Epithelial cell of prostate (primary cell): Measurements from ENCODE around the gene HSD17B4.
"Not testable (repeated sequence)": the region's sequence is repeated elsewhere in the genome, so short reads cannot be mapped to it uniquely, and the experiment has no call there.

Experiments
- DNase-seq: peaks from one replicate; pipeline ENCODE4 v3.0.0-alpha.2; 2011; ENCODE audit warnings: low read depth, low spot score
- H3K27ac ChIP-seq: fragments of 450-650 bp; 2 replicates; pipeline ENCODE4 v1.5.1; 2017; ENCODE audit warnings: mild to moderate bottlenecking

The HSD17B4 gene, protein sequence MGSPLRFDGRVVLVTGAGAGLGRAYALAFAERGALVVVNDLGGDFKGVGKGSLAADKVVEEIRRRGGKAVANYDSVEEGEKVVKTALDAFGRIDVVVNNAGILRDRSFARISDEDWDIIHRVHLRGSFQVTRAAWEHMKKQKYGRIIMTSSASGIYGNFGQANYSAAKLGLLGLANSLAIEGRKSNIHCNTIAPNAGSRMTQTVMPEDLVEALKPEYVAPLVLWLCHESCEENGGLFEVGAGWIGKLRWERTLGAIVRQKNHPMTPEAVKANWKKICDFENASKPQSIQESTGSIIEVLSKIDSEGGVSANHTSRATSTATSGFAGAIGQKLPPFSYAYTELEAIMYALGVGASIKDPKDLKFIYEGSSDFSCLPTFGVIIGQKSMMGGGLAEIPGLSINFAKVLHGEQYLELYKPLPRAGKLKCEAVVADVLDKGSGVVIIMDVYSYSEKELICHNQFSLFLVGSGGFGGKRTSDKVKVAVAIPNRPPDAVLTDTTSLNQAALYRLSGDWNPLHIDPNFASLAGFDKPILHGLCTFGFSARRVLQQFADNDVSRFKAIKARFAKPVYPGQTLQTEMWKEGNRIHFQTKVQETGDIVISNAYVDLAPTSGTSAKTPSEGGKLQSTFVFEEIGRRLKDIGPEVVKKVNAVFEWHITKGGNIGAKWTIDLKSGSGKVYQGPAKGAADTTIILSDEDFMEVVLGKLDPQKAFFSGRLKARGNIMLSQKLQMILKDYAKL

DNA sequence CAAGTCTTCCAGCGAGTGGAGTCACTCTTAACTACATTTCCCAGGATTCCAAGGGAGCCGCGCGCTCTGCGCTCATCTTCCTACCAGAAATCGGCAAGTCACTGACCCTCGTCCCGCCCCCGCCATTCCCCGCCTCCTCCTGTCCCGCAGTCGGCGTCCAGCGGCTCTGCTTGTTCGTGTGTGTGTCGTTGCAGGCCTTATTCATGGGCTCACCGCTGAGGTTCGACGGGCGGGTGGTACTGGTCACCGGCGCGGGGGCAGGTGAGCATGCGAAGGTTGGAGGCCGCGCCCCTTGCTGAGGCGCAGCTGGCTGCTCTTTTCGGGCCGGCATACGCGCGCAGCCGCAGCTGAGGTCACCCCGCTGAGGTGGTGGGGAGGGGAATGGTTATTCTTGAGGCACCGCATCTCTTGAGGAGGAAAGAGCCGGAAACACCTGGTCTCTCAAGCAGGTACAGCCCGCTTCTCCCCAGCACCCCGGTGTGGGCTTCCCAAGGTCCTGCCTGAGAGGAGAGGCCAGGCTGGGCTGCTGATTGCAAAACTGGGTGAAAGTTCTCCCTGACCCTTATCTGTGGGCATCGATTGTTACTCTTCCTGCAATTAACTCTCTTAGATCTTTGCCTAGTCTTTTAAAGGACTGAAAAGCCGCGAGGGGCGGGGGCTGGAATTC is at the start of gene HSD17B4:
Gene HSD17B4, plus strand, starts transcription at position 125 of the 667 bp plus-strand sequence. Its CDS starts 79 bp downstream, at position 204.
- peak within 1 kb of the TSS; percentile 69 for H3K27ac ChIP-seq
- peak; percentile 52 for DNase-seq

DNA sequence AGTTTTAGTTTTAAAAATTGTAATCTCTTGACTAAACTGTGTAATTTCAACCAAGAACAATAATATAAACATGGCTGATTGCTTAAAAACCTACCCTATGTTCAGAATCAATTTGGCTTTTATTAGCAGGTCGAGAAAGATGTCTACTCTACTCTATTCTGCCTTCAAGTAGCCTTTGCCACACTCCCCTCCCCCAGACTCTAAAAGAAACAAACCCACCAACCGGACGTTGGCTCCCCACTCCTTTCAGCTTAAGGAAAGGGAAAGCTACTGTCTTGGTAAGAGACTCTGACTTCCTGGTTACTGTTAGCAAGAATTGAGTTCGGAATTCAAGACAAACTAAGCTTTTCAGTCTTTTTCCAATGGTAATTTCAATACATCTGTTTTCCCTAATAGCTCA is 49.7 kb upstream of the HSD17B4 start:
- H3K27ac ChIP-seq: no peak overlapping the region

GRCh38 chr5:119404033-119404432 is 48.3 kb upstream of the HSD17B4 start:
- no peak for DNase-seq
- no peak overlapping the region for H3K27ac ChIP-seq

More for the DNA sequence above, 49.7 kb upstream of the HSD17B4 start:
- no peak for DNase-seq

DNA sequence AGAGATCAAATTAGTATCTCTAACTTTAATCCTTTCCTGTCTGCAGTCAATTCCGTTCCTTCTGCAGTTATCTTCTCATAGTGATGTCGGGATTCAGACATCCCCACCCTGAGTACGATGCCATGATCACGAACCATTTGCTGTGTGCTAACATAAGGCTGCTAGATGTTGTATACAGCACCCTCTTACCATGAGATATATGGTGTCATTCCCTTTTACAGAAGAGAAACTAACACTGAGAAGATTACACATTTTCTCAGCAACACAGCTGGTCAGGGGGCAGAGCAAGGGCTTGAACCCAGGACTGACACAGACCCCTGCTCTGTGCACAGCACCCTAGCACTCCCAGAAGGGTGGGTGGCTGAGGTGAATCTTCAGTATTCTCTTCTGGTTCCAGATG is 46.9 kb upstream of the HSD17B4 start:
- H3K27ac ChIP-seq: no peak overlapping the region
- no peak for DNase-seq

GRCh38 chr5:119406551-119407110 is 45.7 kb upstream of the HSD17B4 start:
- DNase-seq: no peak
- no peak overlapping the region for H3K27ac ChIP-seq

- no peak overlapping the region for H3K27ac ChIP-seq
- no peak for DNase-seq
Observed at GRCh38 chr5:119409235-119409815, 43.0 kb upstream of the HSD17B4 start.

DNA sequence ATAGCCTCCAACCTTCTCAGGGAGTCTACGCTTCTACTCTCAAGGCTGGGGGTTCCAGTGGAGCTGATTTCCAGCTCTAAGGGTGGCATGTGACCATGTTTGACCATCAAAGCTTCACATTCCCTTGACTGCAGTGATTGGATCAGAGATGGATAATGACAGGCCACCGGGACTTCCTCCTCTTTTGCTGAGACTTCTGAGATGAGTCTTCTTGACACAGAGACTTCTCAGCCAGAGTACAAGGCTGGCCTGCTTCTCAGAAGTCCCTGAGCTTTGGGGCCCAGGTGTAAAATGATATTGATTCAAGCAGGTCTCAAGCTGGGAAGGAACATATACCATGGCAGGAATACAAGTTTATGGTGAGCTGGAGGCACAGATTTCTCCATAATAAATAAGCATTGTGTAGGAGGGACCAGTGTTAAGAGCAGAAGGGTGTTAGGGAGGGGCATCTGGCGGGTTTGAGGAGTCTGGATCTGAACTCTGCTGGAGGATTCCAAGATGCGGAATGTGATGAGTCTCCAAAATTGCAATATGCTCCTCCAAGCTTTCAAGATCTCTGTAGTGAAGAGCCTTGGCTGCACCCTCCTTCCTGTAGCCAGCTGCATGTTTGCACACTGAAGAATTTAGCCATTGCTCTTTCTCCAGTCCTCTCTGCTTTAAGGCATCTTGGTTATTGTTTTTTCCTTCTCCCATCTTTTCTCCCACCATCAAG is 41.7 kb upstream of the HSD17B4 start:
- peak overlapping the region; percentile 68 for H3K27ac ChIP-seq
- DNase-seq: no peak

DNA sequence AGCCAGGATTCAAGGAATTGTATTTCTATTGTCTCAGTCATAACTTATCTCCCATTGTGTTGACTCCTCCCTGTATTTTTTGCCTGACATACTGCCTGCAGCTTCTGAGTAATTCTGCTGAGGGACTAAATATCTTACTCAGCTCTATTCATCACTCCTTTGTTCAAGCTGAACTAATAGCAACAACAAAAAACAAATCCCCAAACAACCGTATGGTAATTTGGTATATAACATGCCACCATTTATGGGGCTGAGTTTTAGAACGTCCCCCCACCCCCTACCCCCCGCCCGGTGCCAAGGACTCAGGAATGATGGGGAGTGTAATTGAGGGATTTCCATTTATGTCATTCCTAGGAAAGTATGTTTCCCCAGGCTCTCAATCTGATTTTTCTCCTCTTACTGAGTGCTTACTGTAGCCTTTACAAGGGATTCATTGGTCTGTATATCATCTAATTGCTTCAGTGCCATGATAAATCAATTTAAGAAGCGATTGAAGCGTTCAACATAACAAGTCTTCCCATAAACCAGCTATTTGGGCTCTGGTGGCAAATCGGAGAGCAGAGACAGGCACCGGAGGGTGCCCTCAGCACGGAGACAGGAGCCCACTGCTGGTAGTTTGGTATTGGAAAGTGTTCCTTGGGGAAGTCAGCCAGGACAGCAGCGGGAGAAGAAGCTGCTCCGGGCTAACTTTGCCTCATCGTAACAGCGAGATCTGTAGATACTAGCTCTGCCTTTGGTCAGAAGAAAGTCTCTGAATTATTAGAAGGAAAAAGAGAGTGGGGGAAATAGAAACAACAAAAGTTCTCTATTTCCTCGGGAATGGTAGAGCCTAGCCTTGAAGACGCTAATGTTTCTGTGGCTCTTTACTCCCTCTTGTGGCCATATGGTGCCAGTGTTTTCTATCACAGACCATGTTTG is 40.7 kb upstream of the HSD17B4 start:
- H3K27ac ChIP-seq: peak overlapping the region; percentile 68
- peak; percentile 68 for DNase-seq

DNA sequence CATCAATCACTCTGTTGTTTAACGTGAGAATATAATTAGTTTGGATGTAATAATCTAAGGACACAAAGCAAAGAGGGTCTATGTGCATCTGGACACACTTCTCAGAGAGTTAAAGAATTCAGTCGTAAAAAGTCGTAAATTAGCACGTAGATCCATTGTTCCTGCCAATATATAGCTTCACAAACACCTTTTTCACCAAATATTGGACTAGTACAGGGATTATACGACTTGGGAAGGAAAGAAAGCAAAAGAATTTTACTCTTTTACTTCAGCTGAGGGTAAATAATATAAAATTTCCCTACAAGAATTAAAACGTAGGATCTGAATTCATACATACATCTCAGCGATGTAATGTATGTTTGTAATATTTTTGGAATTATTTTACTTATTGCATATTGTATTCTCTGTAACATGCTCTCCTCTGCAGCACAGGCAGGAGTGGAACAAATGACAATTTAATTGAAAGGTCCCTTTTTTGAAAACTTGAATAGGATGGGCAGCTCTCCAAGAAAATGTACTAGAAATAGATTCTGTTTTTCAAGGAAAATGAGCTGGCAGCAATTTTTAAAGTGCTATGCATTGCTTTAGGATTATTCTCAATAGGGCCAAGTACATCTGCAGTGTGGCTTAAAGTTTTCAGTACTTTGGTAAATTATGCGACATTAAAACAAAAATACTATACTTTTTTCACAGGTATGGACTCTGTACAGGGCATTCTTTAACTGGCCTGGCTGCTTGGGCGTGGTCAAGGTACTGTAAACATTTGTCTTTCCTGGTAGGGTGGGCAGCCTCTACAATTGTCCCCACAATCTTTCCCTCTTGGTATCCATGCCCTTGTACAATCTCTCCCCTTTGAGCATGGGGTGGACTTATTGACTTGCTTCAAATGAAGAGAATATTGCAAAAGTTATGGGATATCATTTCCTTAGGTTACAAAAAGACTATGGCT is 39.7 kb upstream of the HSD17B4 start:
- no peak for DNase-seq
- peak overlapping the region; percentile 68 for H3K27ac ChIP-seq

GRCh38 chr5:119414124-119414734 is 38.1 kb upstream of the HSD17B4 start:
- not testable (repeated sequence) for H3K27ac ChIP-seq, DNase-seq

- H3K27ac ChIP-seq: no peak overlapping the region
- DNase-seq: no peak
Observed at GRCh38 chr5:119417891-119418605, 34.2 kb upstream of the HSD17B4 start.

DNA sequence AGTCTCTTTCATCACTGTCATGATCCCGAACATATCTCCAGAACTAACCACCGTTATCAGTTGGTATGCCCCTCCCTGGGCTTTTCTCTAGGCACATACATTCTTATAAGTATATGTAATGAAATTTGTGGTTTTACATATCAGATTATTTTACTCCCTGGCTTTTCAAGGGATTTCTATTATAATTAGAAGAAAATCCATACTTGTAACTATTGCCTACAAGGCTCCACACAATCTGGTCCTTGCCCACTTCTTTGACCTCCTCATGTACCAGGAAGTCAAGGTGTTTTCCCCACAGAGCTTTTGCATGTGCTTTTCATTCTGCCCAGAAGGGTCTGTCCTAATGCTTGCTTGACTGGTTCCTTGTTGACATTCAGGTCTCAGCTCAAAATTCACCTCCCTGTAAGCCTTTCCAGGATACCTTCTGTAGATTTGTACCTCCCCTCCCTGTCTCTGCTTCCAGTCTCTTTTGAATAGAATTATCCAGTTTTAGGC is 33.6 kb upstream of the HSD17B4 start:
- DNase-seq: no peak

GRCh38 chr5:119420169-119420568 is 32.1 kb upstream of the HSD17B4 start:
- no peak overlapping the region for H3K27ac ChIP-seq

More for the DNA sequence above, 33.6 kb upstream of the HSD17B4 start:
- no peak overlapping the region for H3K27ac ChIP-seq

GRCh38 chr5:119426057-119426456 is 26.2 kb upstream of the HSD17B4 start:
- no peak overlapping the region for H3K27ac ChIP-seq
- no peak for DNase-seq

More at GRCh38 chr5:119420169-119420568, 32.1 kb upstream of the HSD17B4 start:
- DNase-seq: no peak

- no peak overlapping the region for H3K27ac ChIP-seq
- no peak for DNase-seq
Observed at GRCh38 chr5:119427060-119427459, 25.2 kb upstream of the HSD17B4 start.

GRCh38 chr5:119427596-119427995 is 24.7 kb upstream of the HSD17B4 start:
- not testable (repeated sequence) for DNase-seq, H3K27ac ChIP-seq
